ENCODE measurements around the gene FNDC3B. TPM values are rescaled to one million over a fixed set of nuclear protein-coding genes. Genes with fewer than 3 reads are reported as not detected.

The FNDC3B gene
- total and polyA plus RNA-seq, 2 of the 8 experiments (the other 6 are each of a cell fraction or from before 2014, with no cell fraction given) = 14.1 to 44.4 TPM

- no peaks in the 10 kb centered on the region; the same call in 1 of the 2 replicates for H3K79me1 ChIP-seq (ENCODE audit: low read depth, low read length)
- H3K14ac ChIP-seq (ENCODE audit: insufficient read length) = no peak overlapping the region
- H4K5ac ChIP-seq (ENCODE audit: insufficient read length, low read depth, low read length) = no peak overlapping the region
- POLR2A ChIA-PET (ENCODE audit: partially characterized antibody) = no interaction called here
- H2AFZ ChIP-seq (ENCODE audit: low read length) = no peak overlapping the region
- no peaks in the 10 kb centered on the region for H3K27me3 ChIP-seq (replicated peaks in 1 of 4; ENCODE audit: control insufficient read depth in 3 of 4, extremely low read depth in 1 of 4, insufficient read depth in 3 of 4, low read length in 3 of 4)
- H3K23me2 ChIP-seq (ENCODE audit: low read depth, low read length) = no peaks in the 10 kb centered on the region
- H2AK5ac ChIP-seq (ENCODE audit: low read depth, low read length) = no peak overlapping the region
- whole genome bisulfite sequencing, 2 experiments (ENCODE audit: extremely low coverage in 1 of 2, insufficient coverage in 1 of 2, insufficient read length in 1 of 2, insufficient replicate concordance in 2 of 2, low coverage in 1 of 2, low lambda C conversion rate in 2 of 2, missing lambda C conversion rate in 1 of 2) = 82% methylated on average over 14 of the region's 14 CpGs; no CpG with 5 or more reads in 1 of the 2 experiments
- H3K79me2 ChIP-seq (ENCODE audit: control insufficient read depth in 1 of 2, insufficient read depth in 2 of 2, low read length in 2 of 2) = peaks cover 0 to 71% of the 10 kb centered on the region in 2 experiments; a peak in 2 of 4 replicates
- no peak overlapping the region for H4K91ac ChIP-seq (replicated peaks; ENCODE audit: insufficient read length, low read length)
- no peak overlapping the region for H3K23ac ChIP-seq (ENCODE audit: insufficient read length)
- FAIRE-seq (no peak), DNase-seq (ENCODE audit: low read depth in 1 of 2, low spot score in 2 of 2) (no peak)
- H2BK120ac ChIP-seq (replicated peaks; ENCODE audit: low read depth, low read length) = no peak overlapping the region
- H3K9me3 ChIP-seq (ENCODE audit: insufficient read depth in 2 of 2, low read depth in 1 of 2, low read length in 1 of 2) = no peaks in the 10 kb centered on the region
- peaks cover 2% of the 10 kb centered on the region in 2 experiments for H4K20me1 ChIP-seq (replicated peaks in 1 of 2; ENCODE audit: control insufficient read depth in 1 of 2, insufficient read depth in 2 of 2, low read length in 2 of 2)
- no peaks in the 10 kb centered on the region for H3K36me3 ChIP-seq (ENCODE audit: control insufficient read depth in 2 of 4, insufficient read depth in 4 of 4, low read length in 3 of 4)
- no peak overlapping the region for H3K56ac ChIP-seq (replicated peaks; ENCODE audit: insufficient read length, low read depth, low read length)
- H2BK15ac ChIP-seq (ENCODE audit: low read length) = no peak overlapping the region
- no peak overlapping the region for H2BK5ac ChIP-seq (ENCODE audit: low read depth, low read length)
- peaks cover 10 to 32% (median 28%) of the 10 kb centered on the region in 4 experiments for H3K4me1 ChIP-seq (replicated peaks in 1 of 4; ENCODE audit: control insufficient read depth in 3 of 4, insufficient read depth in 4 of 4, low read length in 3 of 4)
- no peak overlapping the region for H3K18ac ChIP-seq (ENCODE audit: extremely low read depth, low read length)
- no peak overlapping the region for H3K9ac ChIP-seq (replicated peaks in 1 of 4; ENCODE audit: extremely low read depth in 1 of 4, low read depth in 3 of 4, low read length in 3 of 4)
- no peak overlapping the region for H2BK12ac ChIP-seq (ENCODE audit: low read depth, low read length)
- no peak overlapping the region for H3K4ac ChIP-seq (replicated peaks; ENCODE audit: insufficient read length, low read depth, low read length)
- H2BK20ac ChIP-seq (ENCODE audit: low read length) = no peak overlapping the region
- H3K4me2 ChIP-seq (ENCODE audit: insufficient read depth in 1 of 2, low read depth in 2 of 2, low read length in 2 of 2) = no peak overlapping the region; a peak in 1 of 4 replicates
- CTCF ChIA-PET (ENCODE audit: partially characterized antibody) = interaction anchor here (0.7 to 3.1 kb wide), 3 partner anchors 11 to 17 kb away, joined by 3 to 12 read pairs (median 9); no protein-coding TSS in a partner anchor
- H3K27ac ChIP-seq (ENCODE audit: low read depth, low read length) = no peak overlapping the region
- H4K8ac ChIP-seq (ENCODE audit: extremely low read depth, insufficient read depth, low read length) = no peak overlapping the region
- H3K4me3 ChIP-seq (ENCODE audit: extremely low read depth in 1 of 4, insufficient read depth in 2 of 4, low read depth in 3 of 4, low read length in 4 of 4) = no peak overlapping the region
- TF ChIP-seq PHF8 (conservative IDR thresholded peaks at IDR 0.05; ENCODE audit: low read depth, low read length) = no peak
- no peak for TF ChIP-seq SUZ12 (IDR thresholded peaks at IDR 0.05; ENCODE audit: low read length)
- TF ChIP-seq TBP (IDR thresholded peaks at IDR 0.05; ENCODE audit: low read depth, low read length) = no peak
- TF ChIP-seq CBX5 (IDR thresholded peaks at IDR 0.05; ENCODE audit: low read depth, low read length) = no peak
- no peak for TF ChIP-seq RFX5 (IDR thresholded peaks at IDR 0.05; ENCODE audit: borderline replicate concordance, low read depth, low read length)
- TF ChIP-seq POU5F1 (IDR thresholded peaks at IDR 0.05; ENCODE audit: low read depth, low read length) = no peak
- TF ChIP-seq TEAD4 (IDR thresholded peaks at IDR 0.05; ENCODE audit: low read depth, low read length) = no peak
- no peak for TF ChIP-seq KDM5A (IDR thresholded peaks at IDR 0.05; ENCODE audit: low read length)
- TF ChIP-seq SIRT6 (IDR thresholded peaks at IDR 0.05; ENCODE audit: low read length) = no peak
- no peak for TF ChIP-seq KDM4A (IDR thresholded peaks at IDR 0.05; ENCODE audit: low read depth, low read length, severe bottlenecking)
- no peak for TF ChIP-seq HDAC6 (IDR thresholded peaks at IDR 0.05; ENCODE audit: low read depth, low read length)
Observed at GRCh38 chr3:172151651-172152649, 112.6 kb downstream of the FNDC3B start.
